GM12892 (cell line): Measurements from ENCODE around the gene EIF4A3.

Source experiments
- POLR2A ChIP-seq: IDR thresholded peaks from 2 replicates; pipeline ENCODE4 v1.6.1; 2011; ENCODE audit warnings: low read depth, low read length, control low read depth
- POLR2AphosphoS5 ChIP-seq: IDR thresholded peaks from 2 replicates; pipeline ENCODE4 v1.6.1; 2011; ENCODE audit warnings: low read depth, low read length, control low read depth

GRCh38 chr17:80105762-80106161, 41.2 kb downstream of the EIF4A3 start:
- TF ChIP-seq POLR2A (no peak), POLR2AphosphoS5 (no peak)
